Measurements from ENCODE around the gene DNAH5. TPM values are rescaled to one million over a fixed set of nuclear protein-coding genes. Genes with fewer than 3 reads are reported as not detected.

Gene DNAH5
- total RNA-seq, 1 donor from 2014 or later = 0.50 TPM

- no peak for DNase-seq (ENCODE audit: low spot score)
- H3K27me3 Mint-ChIP-seq (ENCODE audit: low read depth) = no peaks in the 10 kb centered on the region
Measured at GRCh38 chr5:13659391-13659790, 285.1 kb downstream of the DNAH5 start.

GRCh38 chr5:13658761-13659160 is 285.7 kb downstream of the DNAH5 start:
- Mint-ChIP-seq H3K27me3 (ENCODE audit: low read depth) (no peaks in the 10 kb centered on the region), H3K4me3 (ENCODE audit: unreplicated experiment) (no peak overlapping the region), H3K9me3 (ENCODE audit: low read depth) (peaks cover 4% of the 10 kb centered on the region), H3K4me1 (ENCODE audit: low read depth) (no peaks in the 10 kb centered on the region), H3K27ac (ENCODE audit: unreplicated experiment) (no peak overlapping the region), H3K36me3 (ENCODE audit: low read depth) (no peaks in the 10 kb centered on the region)
- TF ChIP-seq CTCF (IDR thresholded peaks at IDR 0.05) = no peak
- no peak for DNase-seq (ENCODE audit: low spot score)

More at GRCh38 chr5:13659391-13659790, 285.1 kb downstream of the DNAH5 start:
- H3K9me3 Mint-ChIP-seq (ENCODE audit: low read depth) = peaks cover 4% of the 10 kb centered on the region
- H3K4me3 Mint-ChIP-seq (ENCODE audit: unreplicated experiment) = no peak overlapping the region
- H3K27ac Mint-ChIP-seq (ENCODE audit: unreplicated experiment) = no peak overlapping the region
- no peak for TF ChIP-seq CTCF (IDR thresholded peaks at IDR 0.05)
- no peaks in the 10 kb centered on the region for H3K36me3 Mint-ChIP-seq (ENCODE audit: low read depth)
- no peaks in the 10 kb centered on the region for H3K4me1 Mint-ChIP-seq (ENCODE audit: low read depth)

- Mint-ChIP-seq H3K36me3 (ENCODE audit: low read depth) (no peaks in the 10 kb centered on the region), H3K27ac (ENCODE audit: unreplicated experiment) (no peak overlapping the region), H3K4me1 (ENCODE audit: low read depth) (no peaks in the 10 kb centered on the region), H3K9me3 (ENCODE audit: low read depth) (peaks cover 4% of the 10 kb centered on the region), H3K27me3 (ENCODE audit: low read depth) (no peaks in the 10 kb centered on the region), H3K4me3 (ENCODE audit: unreplicated experiment) (no peak overlapping the region)
- no peak for TF ChIP-seq CTCF (IDR thresholded peaks at IDR 0.05)
- DNase-seq (ENCODE audit: low spot score) = no peak
Measured at GRCh38 chr5:13658152-13658551, 286.3 kb downstream of the DNAH5 start.

DNA sequence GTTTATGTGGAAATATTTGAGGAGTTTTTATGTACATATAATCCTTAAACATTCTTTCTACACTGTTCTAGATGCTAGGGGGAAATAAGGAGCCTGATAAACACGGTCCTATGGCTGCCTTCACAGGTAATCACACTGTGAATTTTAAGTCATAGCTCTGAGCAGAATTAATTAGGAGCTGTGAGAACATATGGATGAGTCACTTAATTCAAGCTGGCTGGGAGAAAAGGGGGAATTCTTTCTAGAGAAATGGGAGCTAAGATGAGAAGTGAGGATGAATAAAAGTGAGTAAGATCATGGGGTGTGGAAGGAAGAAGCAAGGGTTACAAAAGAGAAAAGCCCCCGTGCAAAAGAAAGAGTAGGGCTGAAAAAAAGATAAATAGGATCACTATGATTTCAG is 290.8 kb downstream of the DNAH5 start:
- Mint-ChIP-seq H3K4me3 (ENCODE audit: unreplicated experiment) (no peak overlapping the region), H3K27me3 (ENCODE audit: low read depth) (no peaks in the 10 kb centered on the region), H3K27ac (ENCODE audit: unreplicated experiment) (no peak overlapping the region), H3K9me3 (ENCODE audit: low read depth) (peaks cover 13% of the 10 kb centered on the region), H3K4me1 (ENCODE audit: low read depth) (no peaks in the 10 kb centered on the region), H3K36me3 (ENCODE audit: low read depth) (no peaks in the 10 kb centered on the region)
- TF ChIP-seq CTCF (IDR thresholded peaks at IDR 0.05) = no peak
- no peak for DNase-seq (ENCODE audit: low spot score)

GRCh38 chr5:13649656-13650055 is 294.8 kb downstream of the DNAH5 start:
- no peak overlapping the region for H3K27ac Mint-ChIP-seq (ENCODE audit: unreplicated experiment)
- no peaks in the 10 kb centered on the region for H3K36me3 Mint-ChIP-seq (ENCODE audit: low read depth)
- no peaks in the 10 kb centered on the region for H3K27me3 Mint-ChIP-seq (ENCODE audit: low read depth)
- H3K9me3 Mint-ChIP-seq (ENCODE audit: low read depth) = peaks cover 11% of the 10 kb centered on the region
- no peak for TF ChIP-seq CTCF (IDR thresholded peaks at IDR 0.05)
- H3K4me3 Mint-ChIP-seq (ENCODE audit: unreplicated experiment) = no peak overlapping the region
- no peak for DNase-seq (ENCODE audit: low spot score)
- no peaks in the 10 kb centered on the region for H3K4me1 Mint-ChIP-seq (ENCODE audit: low read depth)

All from chondrocyte (in vitro differentiated cells).